ENCODE data around the gene OCRL.

OCRL gene

DNA sequence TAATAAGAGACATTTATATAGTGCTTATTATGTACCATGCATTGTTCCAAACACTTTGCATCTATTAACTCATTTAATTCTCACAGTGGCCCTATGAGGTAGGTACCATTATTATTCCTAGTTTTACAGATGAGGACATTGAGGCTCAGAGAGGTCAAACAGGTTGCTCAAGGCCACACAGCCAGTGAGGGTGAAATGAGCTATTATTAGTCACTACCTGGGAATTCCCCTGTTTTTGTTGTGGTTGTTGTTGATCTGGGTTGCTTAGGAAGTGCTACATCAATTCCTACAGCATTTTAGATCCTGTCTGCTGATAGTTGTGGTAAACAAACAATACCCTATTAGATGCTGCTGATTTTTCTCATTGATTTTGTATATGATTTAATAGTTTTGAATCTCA, 73.5 kb downstream of the OCRL start:
- TF ChIP-seq, protein P1, sequence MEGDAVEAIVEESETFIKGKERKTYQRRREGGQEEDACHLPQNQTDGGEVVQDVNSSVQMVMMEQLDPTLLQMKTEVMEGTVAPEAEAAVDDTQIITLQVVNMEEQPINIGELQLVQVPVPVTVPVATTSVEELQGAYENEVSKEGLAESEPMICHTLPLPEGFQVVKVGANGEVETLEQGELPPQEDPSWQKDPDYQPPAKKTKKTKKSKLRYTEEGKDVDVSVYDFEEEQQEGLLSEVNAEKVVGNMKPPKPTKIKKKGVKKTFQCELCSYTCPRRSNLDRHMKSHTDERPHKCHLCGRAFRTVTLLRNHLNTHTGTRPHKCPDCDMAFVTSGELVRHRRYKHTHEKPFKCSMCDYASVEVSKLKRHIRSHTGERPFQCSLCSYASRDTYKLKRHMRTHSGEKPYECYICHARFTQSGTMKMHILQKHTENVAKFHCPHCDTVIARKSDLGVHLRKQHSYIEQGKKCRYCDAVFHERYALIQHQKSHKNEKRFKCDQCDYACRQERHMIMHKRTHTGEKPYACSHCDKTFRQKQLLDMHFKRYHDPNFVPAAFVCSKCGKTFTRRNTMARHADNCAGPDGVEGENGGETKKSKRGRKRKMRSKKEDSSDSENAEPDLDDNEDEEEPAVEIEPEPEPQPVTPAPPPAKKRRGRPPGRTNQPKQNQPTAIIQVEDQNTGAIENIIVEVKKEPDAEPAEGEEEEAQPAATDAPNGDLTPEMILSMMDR (conservative IDR thresholded peaks at IDR 0.05; ENCODE audit: low read length), result no peak
- TF ChIP-seq EZH2phosphoT487 (IDR thresholded peaks at IDR 0.05; ENCODE audit: borderline replicate concordance), result no peak

GRCh38 chrX:129614481-129615255, 74.6 kb downstream of the OCRL start:
- Histone ChIP-seq H2AFZ (ENCODE audit: low read length) (no peak overlapping the region), H3K4me3 (ENCODE audit: low read length, poor library complexity, severe bottlenecking) (no peak overlapping the region), H3K9ac (ENCODE audit: low read depth, low read length, poor library complexity, severe bottlenecking) (no peak overlapping the region), H3K36me3 (ENCODE audit: insufficient read depth, low read length) (no peaks in the 10 kb centered on the region), H3F3A (ENCODE audit: low read depth) (no peaks in the 10 kb centered on the region), H3K9me3 (ENCODE audit: insufficient read depth, low read depth, low read length) (no peaks in the 10 kb centered on the region), H3K27me3 (ENCODE audit: insufficient read depth, low read length, poor library complexity, severe bottlenecking) (no peaks in the 10 kb centered on the region), H3K4me1 (ENCODE audit: insufficient read depth, low read length, poor library complexity, severe bottlenecking) (no peaks in the 10 kb centered on the region), H4K20me1 (ENCODE audit: insufficient read depth, low read length, poor library complexity, severe bottlenecking) (no peaks in the 10 kb centered on the region), H3K9me2 (replicated peaks; ENCODE audit: low read depth, low read length) (no peaks in the 10 kb centered on the region), H3K4me2 (ENCODE audit: low read depth, low read length, poor library complexity, severe bottlenecking) (no peak overlapping the region), H3K79me2 (ENCODE audit: insufficient read depth, low read length) (no peaks in the 10 kb centered on the region)
- TF ChIP-seq, protein P1 (conservative IDR thresholded peaks at IDR 0.05; ENCODE audit: low read length), result no peak
- TF ChIP-seq EZH2phosphoT487 (IDR thresholded peaks at IDR 0.05; ENCODE audit: borderline replicate concordance), result no peak

More for the DNA sequence above, 73.5 kb downstream of the OCRL start:
- no peaks in the 10 kb centered on the region for H3K36me3 ChIP-seq (ENCODE audit: insufficient read depth, low read length)
- H3K4me2 ChIP-seq (ENCODE audit: low read depth, low read length, poor library complexity, severe bottlenecking), result no peak overlapping the region
- H3K9ac ChIP-seq (ENCODE audit: low read depth, low read length, poor library complexity, severe bottlenecking), result no peak overlapping the region
- no peak overlapping the region for H2AFZ ChIP-seq (ENCODE audit: low read length)
- no peaks in the 10 kb centered on the region for H3K79me2 ChIP-seq (ENCODE audit: insufficient read depth, low read length)
- H3K4me1 ChIP-seq (ENCODE audit: insufficient read depth, low read length, poor library complexity, severe bottlenecking), result no peaks in the 10 kb centered on the region
- no peaks in the 10 kb centered on the region for H3F3A ChIP-seq (ENCODE audit: low read depth)
- no peak overlapping the region for H3K4me3 ChIP-seq (ENCODE audit: low read length, poor library complexity, severe bottlenecking)
- no peaks in the 10 kb centered on the region for H4K20me1 ChIP-seq (ENCODE audit: insufficient read depth, low read length, poor library complexity, severe bottlenecking)
- no peaks in the 10 kb centered on the region for H3K27me3 ChIP-seq (ENCODE audit: insufficient read depth, low read length, poor library complexity, severe bottlenecking)
- H3K9me2 ChIP-seq (replicated peaks; ENCODE audit: low read depth, low read length), result no peaks in the 10 kb centered on the region
- H3K9me3 ChIP-seq (ENCODE audit: insufficient read depth, low read depth, low read length), result no peaks in the 10 kb centered on the region

DNA sequence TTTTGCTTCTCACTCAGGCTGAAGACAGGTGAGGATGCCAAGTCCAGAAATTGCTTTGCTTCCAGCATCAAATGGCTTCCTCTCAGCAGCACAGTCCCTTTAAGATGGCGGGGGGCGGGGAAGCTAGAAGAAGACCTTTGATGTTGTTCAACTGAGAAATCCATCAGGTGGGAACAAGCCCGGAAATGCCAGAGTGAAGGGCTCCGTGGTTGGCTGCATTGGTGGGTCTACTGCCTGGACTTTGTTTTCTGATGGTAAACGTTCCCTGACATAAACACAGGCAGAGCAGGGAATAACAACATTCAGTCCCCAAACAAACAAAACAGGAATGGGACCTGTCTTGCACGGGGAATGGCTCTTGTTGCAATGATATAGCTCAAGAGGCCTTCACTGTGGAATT, 77.4 kb downstream of the OCRL start:
- no peaks in the 10 kb centered on the region for H3K9me3 ChIP-seq (ENCODE audit: insufficient read depth, low read depth, low read length)

More for the DNA sequence above, 77.4 kb downstream of the OCRL start:
- TF ChIP-seq, protein P1 (conservative IDR thresholded peaks at IDR 0.05; ENCODE audit: low read length), result no peak
- no peak for TF ChIP-seq EZH2phosphoT487 (IDR thresholded peaks at IDR 0.05; ENCODE audit: borderline replicate concordance)
- Histone ChIP-seq H3K9me2 (replicated peaks; ENCODE audit: low read depth, low read length) (no peaks in the 10 kb centered on the region), H3K4me1 (ENCODE audit: insufficient read depth, low read length, poor library complexity, severe bottlenecking) (no peaks in the 10 kb centered on the region), H2AFZ (ENCODE audit: low read length) (no peak overlapping the region), H3K27me3 (ENCODE audit: insufficient read depth, low read length, poor library complexity, severe bottlenecking) (no peaks in the 10 kb centered on the region), H3F3A (ENCODE audit: low read depth) (no peaks in the 10 kb centered on the region), H3K36me3 (ENCODE audit: insufficient read depth, low read length) (no peaks in the 10 kb centered on the region), H3K4me2 (ENCODE audit: low read depth, low read length, poor library complexity, severe bottlenecking) (no peak overlapping the region), H3K79me2 (ENCODE audit: insufficient read depth, low read length) (no peaks in the 10 kb centered on the region), H3K4me3 (ENCODE audit: low read length, poor library complexity, severe bottlenecking) (no peak overlapping the region), H4K20me1 (ENCODE audit: insufficient read depth, low read length, poor library complexity, severe bottlenecking) (no peaks in the 10 kb centered on the region), H3K9ac (ENCODE audit: low read depth, low read length, poor library complexity, severe bottlenecking) (no peak overlapping the region)

All from Loucy (cell line).